Naive B cell (primary cell): ENCODE measurements around the gene MED12L. TPM values are rescaled to one million over a fixed set of nuclear protein-coding genes. Genes with fewer than 3 reads are reported as not detected.

Source experiments
- ATAC-seq, 2 donors: fragments of 150-1000 bp; cut with Tn5 transposase; 2 replicates each; pipeline ENCODE4 v1.10.0; 2021; ENCODE audit warnings: low read depth in 2 of 2, mild to moderate bottlenecking in 2 of 2, moderate library complexity in 2 of 2
- DNase-seq: peaks from one replicate; pipeline ENCODE4 v3.0.0; 2022
- H3K27ac Mint-ChIP-seq, 6 donors: one replicate each; pipeline ENCODE4 v1.8.0; 2020 to 2022; ENCODE audit warnings: mild to moderate bottlenecking in 6 of 6, mixed read lengths in 6 of 6, moderate library complexity in 5 of 6, inconsistent platforms in 2 of 6
- H3K27me3 Mint-ChIP-seq, 3 donors: one replicate each; pipeline ENCODE4 v1.8.0; 2021 to 2022; ENCODE audit warnings: mixed read lengths in 3 of 3, mild to moderate bottlenecking in 1 of 3
- H3K36me3 Mint-ChIP-seq, 2 donors: one replicate each; pipeline ENCODE4 v1.8.0; 2020 to 2022; ENCODE audit warnings: mixed read lengths in 2 of 2, inconsistent platforms in 1 of 2, mild to moderate bottlenecking in 1 of 2
- H3K4me1 Mint-ChIP-seq, 3 donors: one replicate each; pipeline ENCODE4 v1.8.0; 2020 to 2022; ENCODE audit warnings: mixed read lengths in 3 of 3, inconsistent platforms in 1 of 3, mild to moderate bottlenecking in 1 of 3, moderate library complexity in 1 of 3
- H3K4me3 Mint-ChIP-seq, 8 donors: one replicate each; pipeline ENCODE4 v1.8.0; 2020 to 2022; ENCODE audit warnings: mild to moderate bottlenecking in 8 of 8, mixed read lengths in 8 of 8, moderate library complexity in 8 of 8, inconsistent platforms in 2 of 8
- H3K9me3 Mint-ChIP-seq, 7 donors: one replicate each; pipeline ENCODE4 v1.8.0; 2020 to 2022; ENCODE audit warnings: mixed read lengths in 7 of 7, mild to moderate bottlenecking in 5 of 7, inconsistent platforms in 2 of 7, moderate library complexity in 1 of 7
- polyA plus RNA-seq, 6 donors: library from polyadenylated mRNA; unstranded; fragments of 300-500 nt; fragmentation: Illumina TruSeq; gene quantifications; one replicate each; pipeline ENCODE4 v1.2.3, GENCODE V29; 2021; ENCODE audit warnings: low read depth in 6 of 6

The MED12L gene
- polyA plus RNA-seq, 6 donors from 2014 or later: 0.22 to 0.23 TPM; not detected in 4

DNA sequence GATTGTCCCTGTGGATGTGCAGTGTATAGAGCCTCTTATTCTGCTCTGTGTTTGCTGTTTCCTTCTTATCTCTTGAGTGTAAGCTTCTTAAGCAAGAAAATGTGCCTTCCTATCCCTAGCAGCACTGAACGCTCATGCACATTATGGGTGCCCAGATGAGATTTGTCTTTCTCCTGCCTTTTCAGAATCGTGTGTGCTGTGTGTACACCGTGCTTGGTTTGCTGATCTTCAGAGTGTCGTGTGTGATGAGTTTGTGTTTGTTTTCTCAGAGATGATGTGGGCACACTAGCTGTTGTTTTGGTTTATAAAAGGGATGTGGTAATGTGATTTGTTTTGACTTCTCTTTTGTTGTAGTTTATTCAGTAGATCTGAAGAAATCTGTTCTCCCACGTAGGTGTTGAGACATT, 97.8 kb downstream of the MED12L start:
- Mint-ChIP-seq H3K27me3 (peaks cover 0 to 6% (median 0%) of the 10 kb centered on the region in 3 donors), H3K4me3 (no peak overlapping the region), H3K27ac (no peak overlapping the region), H3K4me1 (no peaks in the 10 kb centered on the region), H3K36me3 (no peaks in the 10 kb centered on the region), H3K9me3 (no peaks in the 10 kb centered on the region)
- DNase-seq (no peak), ATAC-seq (no peak)

DNA sequence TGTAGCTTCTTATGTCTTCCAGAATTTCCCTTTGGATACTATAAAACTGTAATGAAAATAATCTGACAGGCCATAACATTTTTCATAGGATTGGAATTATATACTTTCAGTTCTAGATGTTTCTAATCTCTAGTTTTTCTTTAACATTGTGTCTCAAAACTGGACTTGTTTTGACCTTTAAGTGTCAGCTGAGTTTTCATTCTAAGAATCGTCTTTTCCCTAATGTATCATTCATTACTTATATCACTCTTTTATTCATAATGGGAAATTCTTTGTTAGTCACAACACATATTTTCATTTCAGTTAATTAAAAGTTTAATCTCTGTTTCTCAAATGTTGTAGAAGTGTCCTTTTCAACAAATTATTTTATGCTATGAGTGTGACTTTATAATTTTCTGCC, 105.6 kb downstream of the MED12L start:
- Mint-ChIP-seq H3K36me3 (no peaks in the 10 kb centered on the region), H3K27me3 (no peaks in the 10 kb centered on the region), H3K4me3 (no peak overlapping the region), H3K4me1 (no peaks in the 10 kb centered on the region), H3K27ac (no peak overlapping the region), H3K9me3 (no peaks in the 10 kb centered on the region)
- no peak for DNase-seq
- ATAC-seq: no peak

DNA sequence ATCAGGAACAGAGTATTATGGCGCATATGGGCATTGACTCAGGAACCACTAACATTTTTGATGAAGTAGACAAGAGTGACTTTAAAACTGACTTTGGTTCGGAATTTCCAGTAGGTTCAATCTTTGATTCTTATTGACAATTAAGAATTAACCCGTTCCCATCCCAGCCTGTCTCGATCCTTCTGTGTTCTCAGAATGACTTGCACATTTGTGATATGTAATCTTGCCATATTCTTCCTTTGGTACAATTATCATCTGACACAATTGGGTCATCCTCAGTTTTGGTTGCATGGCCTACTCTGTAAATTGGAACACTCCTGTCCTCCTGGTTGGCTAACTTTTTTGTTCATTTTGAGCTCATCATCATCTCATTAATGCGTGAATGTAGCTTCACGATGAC, 107.1 kb downstream of the MED12L start:
- no peaks in the 10 kb centered on the region for H3K36me3 Mint-ChIP-seq
- DNase-seq (no peak), ATAC-seq (no peak)
- no peaks in the 10 kb centered on the region for H3K9me3 Mint-ChIP-seq
- no peak overlapping the region for H3K4me3 Mint-ChIP-seq
- H3K27me3 Mint-ChIP-seq: no peaks in the 10 kb centered on the region
- H3K27ac Mint-ChIP-seq: no peak overlapping the region
- no peaks in the 10 kb centered on the region for H3K4me1 Mint-ChIP-seq

DNA sequence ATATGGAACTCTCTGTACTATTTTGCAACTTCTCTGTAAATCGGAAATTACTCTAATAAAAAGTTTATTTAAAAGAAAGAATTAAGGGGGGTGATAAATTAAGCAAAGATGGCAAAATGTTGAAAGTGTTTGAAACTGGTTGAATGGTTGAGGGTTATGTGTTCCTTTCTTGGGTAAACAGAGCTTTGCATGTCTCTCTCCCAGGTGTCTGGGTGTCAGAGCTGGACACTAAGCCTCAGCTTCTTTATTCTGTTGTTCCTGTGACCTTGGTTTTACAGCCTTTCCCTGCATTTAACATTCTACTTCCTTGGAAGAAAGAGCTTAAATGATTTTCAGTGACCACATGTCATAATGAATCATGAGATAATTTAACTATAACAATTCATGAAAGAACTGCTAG, 110.4 kb downstream of the MED12L start:
- no peak for ATAC-seq
- H3K36me3 Mint-ChIP-seq: peaks cover 0 to 5% of the 10 kb centered on the region in 2 donors
- no peak overlapping the region for H3K27ac Mint-ChIP-seq
- no peaks in the 10 kb centered on the region for H3K9me3 Mint-ChIP-seq
- no peaks in the 10 kb centered on the region for H3K4me1 Mint-ChIP-seq
- no peak overlapping the region for H3K4me3 Mint-ChIP-seq
- no peak for DNase-seq
- no peaks in the 10 kb centered on the region for H3K27me3 Mint-ChIP-seq

DNA sequence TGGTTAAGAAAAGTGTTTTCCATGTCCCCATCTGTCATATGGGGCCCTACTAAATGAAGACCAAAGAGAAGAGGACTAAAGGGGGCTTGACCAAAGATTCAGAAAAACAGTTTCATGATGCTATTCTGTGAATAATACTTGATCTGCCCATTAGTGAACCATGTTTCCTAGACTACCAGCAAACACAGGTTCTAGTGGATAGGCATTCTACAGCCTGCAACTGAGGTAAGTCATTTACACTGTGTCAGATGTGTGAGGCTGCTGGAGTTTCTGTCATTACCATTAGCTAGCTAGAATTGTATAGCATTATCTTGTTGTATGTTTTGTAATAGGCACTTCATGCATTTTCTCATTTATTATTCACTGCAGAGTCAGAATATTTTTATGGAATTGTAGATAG, 111.0 kb downstream of the MED12L start:
- ATAC-seq (no peak), DNase-seq (no peak)
- no peaks in the 10 kb centered on the region for H3K9me3 Mint-ChIP-seq
- H3K27me3 Mint-ChIP-seq: no peaks in the 10 kb centered on the region
- H3K4me1 Mint-ChIP-seq: no peaks in the 10 kb centered on the region
- peaks cover 0 to 5% of the 10 kb centered on the region in 2 donors for H3K36me3 Mint-ChIP-seq
- no peak overlapping the region for H3K4me3 Mint-ChIP-seq
- no peak overlapping the region for H3K27ac Mint-ChIP-seq

DNA sequence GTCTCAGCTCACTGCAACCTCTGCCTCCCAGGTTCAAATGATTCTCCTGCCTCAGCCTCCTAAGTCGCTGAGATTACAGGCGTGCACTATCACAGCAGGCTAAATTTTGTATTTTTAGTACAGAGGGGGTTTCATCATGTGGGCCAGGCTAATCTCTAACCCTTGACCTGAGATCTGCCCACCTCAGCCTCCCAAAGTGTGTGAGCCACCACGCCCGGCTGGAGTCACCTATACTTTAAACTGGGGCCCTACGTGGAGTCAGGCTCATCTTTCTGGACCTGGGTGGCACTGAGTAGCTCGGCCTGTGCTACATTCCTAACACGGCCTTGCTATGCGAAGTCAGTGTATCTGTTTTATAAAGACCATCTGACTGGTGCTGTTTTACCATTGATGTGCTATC, 111.8 kb downstream of the MED12L start:
- H3K27ac Mint-ChIP-seq: no peak overlapping the region
- no peaks in the 10 kb centered on the region for H3K27me3 Mint-ChIP-seq
- H3K36me3 Mint-ChIP-seq: peaks cover 0 to 5% of the 10 kb centered on the region in 2 donors
- no peaks in the 10 kb centered on the region for H3K4me1 Mint-ChIP-seq
- DNase-seq (no peak), ATAC-seq (no peak)
- no peaks in the 10 kb centered on the region for H3K9me3 Mint-ChIP-seq
- no peak overlapping the region for H3K4me3 Mint-ChIP-seq

DNA sequence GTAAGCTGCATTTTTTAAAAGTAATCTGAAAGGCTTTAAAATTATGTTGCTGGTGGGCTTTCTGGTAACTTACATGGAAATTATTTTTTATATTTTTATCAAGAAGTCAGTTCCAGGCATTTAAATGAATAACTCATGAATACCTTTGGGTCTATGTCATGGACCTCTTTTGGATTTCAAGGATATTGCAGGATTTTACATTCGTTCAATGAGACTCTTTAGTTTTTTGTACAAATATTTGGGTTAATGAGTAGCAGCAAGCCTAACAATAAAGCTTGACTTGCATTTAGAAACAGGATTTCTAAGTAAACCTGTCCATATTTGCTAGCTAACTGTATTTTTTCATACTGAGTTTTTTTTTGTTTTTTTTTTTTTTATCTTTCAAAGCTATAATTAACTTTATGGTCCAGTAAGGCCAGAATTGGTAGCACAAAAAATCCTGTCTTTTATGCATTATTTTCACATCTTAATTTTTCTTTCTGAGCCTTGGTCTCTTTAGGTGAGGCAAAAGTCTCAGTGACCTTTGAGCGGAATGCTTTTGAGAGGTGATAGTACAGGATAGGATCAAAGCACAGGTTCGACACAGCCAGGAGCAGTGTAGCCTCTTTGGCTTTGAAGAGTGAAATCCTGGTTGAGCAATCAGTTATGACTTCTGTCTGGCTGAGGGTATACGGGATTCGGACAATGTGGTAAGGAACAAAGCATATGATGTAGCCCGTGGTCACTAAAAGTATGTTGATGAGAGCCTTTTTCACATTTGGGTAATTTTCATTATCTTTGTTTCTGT, 112.7 kb downstream of the MED12L start:
- no peak for DNase-seq
- Mint-ChIP-seq H3K4me3 (no peak overlapping the region), H3K27ac (no peak overlapping the region), H3K9me3 (no peaks in the 10 kb centered on the region), H3K27me3 (no peaks in the 10 kb centered on the region), H3K36me3 (peaks cover 0 to 5% of the 10 kb centered on the region in 2 donors), H3K4me1 (no peaks in the 10 kb centered on the region)
- ATAC-seq: no peak

DNA sequence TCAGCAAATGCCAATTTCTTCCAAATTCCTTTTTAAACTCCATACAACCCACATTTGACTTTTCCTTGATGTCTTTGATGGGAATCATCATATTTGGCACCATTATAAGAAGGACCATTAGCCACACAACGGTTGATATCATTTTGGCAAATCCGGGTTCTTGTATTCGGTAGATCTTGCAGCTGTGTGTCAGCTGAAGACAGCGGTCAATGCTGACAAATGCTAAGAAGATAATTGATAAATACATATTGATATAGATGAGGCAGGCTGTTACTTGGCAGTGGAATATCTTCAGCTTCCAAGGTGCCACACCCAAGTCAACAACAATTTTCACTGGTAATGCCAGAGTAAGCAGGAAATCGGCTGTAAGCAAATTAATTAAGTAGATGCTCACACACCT, 113.4 kb downstream of the MED12L start:
- peaks cover 0 to 5% of the 10 kb centered on the region in 2 donors for H3K36me3 Mint-ChIP-seq
- H3K27ac Mint-ChIP-seq: peak overlapping the region in 1 of 6 donors; percentile 46
- ATAC-seq (no peak), DNase-seq (no peak)
- H3K27me3 Mint-ChIP-seq: no peaks in the 10 kb centered on the region
- no peak overlapping the region for H3K4me3 Mint-ChIP-seq
- no peaks in the 10 kb centered on the region for H3K4me1 Mint-ChIP-seq
- no peaks in the 10 kb centered on the region for H3K9me3 Mint-ChIP-seq

DNA sequence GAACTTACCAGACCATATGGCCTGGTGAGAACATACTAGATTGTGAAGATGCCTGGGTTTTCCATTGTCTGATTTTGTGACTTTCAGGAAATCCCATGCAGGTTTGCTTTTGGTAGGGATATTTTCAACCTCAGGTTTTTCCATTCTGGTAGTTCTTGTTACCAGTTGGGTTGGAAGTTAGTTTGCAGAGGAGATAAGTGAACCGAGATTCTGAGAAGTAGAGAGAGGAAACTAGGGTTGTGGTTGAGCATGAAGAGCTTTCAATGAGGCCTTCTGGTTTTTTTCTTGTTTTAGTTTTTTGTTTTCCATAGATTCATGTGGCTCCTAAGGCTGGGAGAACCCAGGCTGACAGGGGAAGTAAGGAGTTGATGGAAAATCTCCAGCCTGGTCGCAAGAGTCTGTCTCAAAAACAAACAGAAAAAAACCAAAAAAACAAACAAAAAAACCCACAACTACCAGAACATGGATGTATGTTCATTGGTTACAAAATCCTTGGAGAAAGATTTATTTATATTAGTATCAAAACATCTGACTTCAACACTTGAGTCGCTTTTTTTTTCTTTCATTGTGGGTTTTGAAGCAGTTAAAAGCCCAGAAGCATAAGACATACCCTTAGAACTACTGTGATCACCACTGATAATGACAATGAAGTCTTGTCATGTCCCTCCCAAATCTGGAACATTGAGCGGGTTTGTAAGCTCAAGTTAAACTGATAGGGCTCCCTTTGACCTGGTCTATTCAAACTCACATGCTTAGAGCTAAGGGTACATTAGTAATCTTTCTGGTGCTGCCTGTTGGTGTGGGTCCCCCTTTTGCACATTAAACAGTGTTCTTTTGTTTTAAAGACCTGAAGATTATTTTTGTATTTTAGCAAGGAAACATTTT, 114.3 kb downstream of the MED12L start:
- ATAC-seq (no peak), DNase-seq (no peak)
- peak overlapping the region in 2 of 6 donors; percentile 20 to 61 for H3K27ac Mint-ChIP-seq
- no peak overlapping the region for H3K4me3 Mint-ChIP-seq
- no peaks in the 10 kb centered on the region for H3K9me3 Mint-ChIP-seq
- no peaks in the 10 kb centered on the region for H3K27me3 Mint-ChIP-seq
- H3K36me3 Mint-ChIP-seq: peaks cover 0 to 5% of the 10 kb centered on the region in 2 donors
- H3K4me1 Mint-ChIP-seq: peaks cover 0 to 5% (median 0%) of the 10 kb centered on the region in 3 donors

DNA sequence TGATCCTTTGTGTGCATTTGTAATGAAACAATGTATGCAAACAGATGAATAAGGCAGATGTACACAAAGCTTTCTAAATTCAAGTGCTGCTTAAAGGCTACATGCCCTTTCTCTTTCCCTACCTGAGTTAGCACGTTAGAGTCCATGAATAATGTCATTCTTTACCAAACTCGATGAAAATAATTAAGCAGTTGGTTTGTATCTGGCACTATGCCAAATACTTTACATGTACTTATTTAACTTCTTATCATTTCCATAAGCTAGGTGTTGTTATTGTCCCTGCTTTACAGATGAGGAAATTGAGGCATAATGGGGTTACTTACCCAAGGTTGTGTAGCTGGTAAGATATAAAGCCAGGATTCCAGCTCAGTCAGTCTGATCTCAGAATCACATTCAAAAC, 115.1 kb downstream of the MED12L start:
- no peaks in the 10 kb centered on the region for H3K27me3 Mint-ChIP-seq
- no peak for ATAC-seq
- DNase-seq: no peak
- no peak overlapping the region for H3K27ac Mint-ChIP-seq
- H3K4me3 Mint-ChIP-seq: no peak overlapping the region
- peaks cover 0 to 5% of the 10 kb centered on the region in 2 donors for H3K36me3 Mint-ChIP-seq
- H3K4me1 Mint-ChIP-seq: peaks cover 0 to 5% (median 0%) of the 10 kb centered on the region in 3 donors
- no peaks in the 10 kb centered on the region for H3K9me3 Mint-ChIP-seq

DNA sequence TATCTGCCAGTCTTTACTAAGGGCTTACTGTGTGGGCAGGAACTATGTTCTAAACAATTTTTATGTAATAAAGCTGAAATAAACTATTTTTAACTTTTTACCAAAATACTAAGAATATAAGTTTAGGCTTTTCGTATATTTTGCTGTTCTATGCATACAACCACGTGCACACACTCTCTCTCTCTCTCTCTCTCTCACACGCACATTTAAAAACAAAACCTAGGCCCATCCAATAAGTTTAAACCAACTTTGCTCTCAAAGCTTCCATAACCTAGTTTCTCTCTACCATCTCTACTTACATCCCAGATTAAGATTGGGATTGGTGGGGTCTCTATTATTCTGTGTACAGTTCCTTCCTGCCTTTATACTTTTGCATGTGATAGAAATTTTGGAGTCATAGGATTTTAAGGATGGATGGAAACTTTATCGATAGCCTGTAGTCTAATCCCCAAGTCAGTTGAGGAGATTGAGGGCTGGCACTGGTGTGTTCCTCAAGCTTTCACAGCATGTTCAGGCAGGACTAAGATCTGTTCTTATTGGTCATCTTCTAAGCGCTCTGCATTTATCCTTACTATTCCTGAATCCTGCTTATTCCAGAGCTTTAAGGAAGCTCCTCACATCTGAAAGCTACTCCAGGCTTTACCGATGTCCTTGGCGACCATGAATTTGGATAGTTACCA, 115.7 kb downstream of the MED12L start:
- Mint-ChIP-seq H3K9me3 (no peaks in the 10 kb centered on the region), H3K4me3 (no peak overlapping the region), H3K27ac (peak overlapping the region in 1 of 6 donors; percentile 11)

DNA sequence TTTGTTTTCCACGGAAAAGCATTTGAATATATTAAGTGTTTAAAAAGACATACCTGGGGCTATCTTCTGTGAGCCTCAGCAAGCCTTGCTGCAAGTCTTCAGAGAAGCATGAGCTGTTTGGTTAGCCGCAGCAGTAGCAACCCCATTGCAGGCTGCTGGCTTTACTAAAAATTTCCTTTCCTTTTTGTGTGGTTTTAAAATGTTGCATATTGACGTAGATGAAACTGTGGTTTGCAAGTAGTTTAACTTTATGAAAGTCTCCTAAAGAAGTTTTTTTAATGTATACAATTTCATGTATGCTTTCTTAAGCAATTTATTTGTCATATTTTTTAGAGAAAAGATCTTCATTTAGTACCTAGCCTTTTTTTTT, 117.6 kb downstream of the MED12L start, which contains the start of gene GPR171:
Gene GPR171, minus strand, starts transcription at position 166 of the 370 bp plus-strand sequence. CDS start 3,830 bp downstream, outside the sequence.
- Mint-ChIP-seq H3K9me3 (no peaks in the 10 kb centered on the region), H3K36me3 (peaks cover 0 to 5% of the 10 kb centered on the region in 2 donors), H3K4me3 (no peak within 1 kb of the TSS), H3K27me3 (no peaks in the 10 kb centered on the region), H3K27ac (peak within 1 kb of the TSS in 2 of 6 donors; percentile 43 to 59), H3K4me1 (peaks cover 0 to 5% (median 0%) of the 10 kb centered on the region in 3 donors)
- DNase-seq (no peak), ATAC-seq (no peak)

More for the DNA sequence above, 115.7 kb downstream of the MED12L start:
- H3K36me3 Mint-ChIP-seq: peaks cover 0 to 5% of the 10 kb centered on the region in 2 donors
- ATAC-seq: no peak
- no peaks in the 10 kb centered on the region for H3K27me3 Mint-ChIP-seq
- peaks cover 0 to 5% (median 0%) of the 10 kb centered on the region in 3 donors for H3K4me1 Mint-ChIP-seq
- DNase-seq: no peak
